WTC11 (cell line): ENCODE measurements around the gene MTA3. TPM values are rescaled to one million over a fixed set of nuclear protein-coding genes. Genes with fewer than 3 reads are reported as not detected.

Source experiments
- ATAC-seq: fragments of 200-7000 bp; cut with Tn5 transposase; 2 replicates; pipeline ENCODE4 v1.10.0; 2021; ENCODE audit warnings: mild to moderate bottlenecking, moderate library complexity
- CTCF ChIA-PET: fragments of 300-600 bp; sonication (Branson Sonifier 250); formaldehyde crosslinking; loops from one replicate; lab custom pipeline; 2021; ENCODE audit warnings: antibody characterized with exemption; lab: Charles Lee
- POLR2A ChIA-PET: fragments of 350-600 bp; sonication (Branson Sonifier 250); formaldehyde crosslinking; loops from one replicate; lab custom pipeline; 2021; ENCODE audit warnings: antibody characterized with exemption; lab: Charles Lee
- DNase-seq: peaks from one replicate; pipeline ENCODE4 v3.0.0; 2021; ENCODE audit warnings: low spot score
- H3K27ac Mint-ChIP-seq: 2 replicates; pipeline ENCODE4 v1.8.0; 2021; ENCODE audit warnings: mixed read lengths
- H3K27me3 Mint-ChIP-seq: 2 replicates; pipeline ENCODE4 v1.8.0; 2021; ENCODE audit warnings: low read depth, mild to moderate bottlenecking, moderate library complexity, mixed read lengths
- H3K36me3 Mint-ChIP-seq: 2 replicates; pipeline ENCODE4 v1.8.0; 2021; ENCODE audit warnings: mixed read lengths
- H3K4me1 Mint-ChIP-seq: 2 replicates; pipeline ENCODE4 v1.8.0; 2022; ENCODE audit warnings: mixed read lengths
- H3K4me3 Mint-ChIP-seq: 2 replicates; pipeline ENCODE4 v1.8.0; 2021; ENCODE audit warnings: mild to moderate bottlenecking, moderate library complexity, mixed read lengths
- H3K9me3 Mint-ChIP-seq: 2 replicates; pipeline ENCODE4 v1.8.0; 2021; ENCODE audit warnings: mixed read lengths
- ATF1 ChIP-seq: sonication (generic); formaldehyde crosslinking; IDR thresholded peaks from 2 replicates; pipeline ENCODE4 v1.8.1; 2023; ENCODE audit warnings: mild to moderate bottlenecking, moderate library complexity, missing genetic modification reagents
- CBFB ChIP-seq: sonication (generic); formaldehyde crosslinking; IDR thresholded peaks from 2 replicates; pipeline ENCODE4 v1.8.1; 2022; ENCODE audit warnings: mild to moderate bottlenecking, low read depth, missing genetic modification reagents
- HMGA2 ChIP-seq: fragments of 250-450 bp; sonication (Bioruptor Pico); IDR thresholded peaks from 2 replicates; pipeline ENCODE4 v1.4.0; 2021; ENCODE audit warnings: mild to moderate bottlenecking, moderate library complexity
- MXD4 ChIP-seq: fragments of 250-450 bp; sonication (Bioruptor Pico); IDR thresholded peaks from 2 replicates; pipeline ENCODE4 v1.8.0; 2021; ENCODE audit warnings: mild to moderate bottlenecking, moderate library complexity, borderline replicate concordance
- NR1H2 ChIP-seq: sonication (generic); formaldehyde crosslinking; IDR thresholded peaks from 2 replicates; pipeline ENCODE4 v1.9.0; 2021; ENCODE audit warnings: mild to moderate bottlenecking, moderate library complexity, missing genetic modification reagents
- NR2C2 ChIP-seq: sonication (generic); formaldehyde crosslinking; IDR thresholded peaks from 2 replicates; pipeline ENCODE4 v1.8.0; 2022; ENCODE audit warnings: mild to moderate bottlenecking, missing genetic modification reagents
- TEAD1 ChIP-seq: sonication (generic); formaldehyde crosslinking; IDR thresholded peaks from 2 replicates; pipeline ENCODE4 v1.8.0; 2022; ENCODE audit warnings: mild to moderate bottlenecking, missing genetic modification reagents
- TP53 ChIP-seq: sonication (generic); formaldehyde crosslinking; IDR thresholded peaks from 2 replicates; pipeline ENCODE4 v1.8.1; 2023; ENCODE audit warnings: mild to moderate bottlenecking, missing genetic modification reagents
- ZBTB21 ChIP-seq: sonication (generic); formaldehyde crosslinking; IDR thresholded peaks from 2 replicates; pipeline ENCODE4 v1.8.1; 2023; ENCODE audit warnings: mild to moderate bottlenecking, missing genetic modification reagents, borderline replicate concordance
- ZNF232 ChIP-seq: sonication (generic); formaldehyde crosslinking; IDR thresholded peaks from 2 replicates; pipeline ENCODE4 v1.8.0; 2022; ENCODE audit warnings: mild to moderate bottlenecking, missing genetic modification reagents
- ZNF396 ChIP-seq: fragments of 250-450 bp; sonication (Bioruptor Pico); IDR thresholded peaks from 2 replicates; pipeline ENCODE4 v1.8.0; 2021; ENCODE audit warnings: mild to moderate bottlenecking, moderate library complexity, borderline replicate concordance
- ZNF423 ChIP-seq: fragments of 250-450 bp; sonication (Bioruptor Pico); IDR thresholded peaks from 2 replicates; pipeline ENCODE4 v2.1.2; 2022; ENCODE audit warnings: mild to moderate bottlenecking, moderate library complexity
- ZNF671 ChIP-seq: fragments of 250-450 bp; sonication (Bioruptor Pico); IDR thresholded peaks from 2 replicates; pipeline ENCODE4 v1.8.0; 2021; ENCODE audit warnings: mild to moderate bottlenecking
- total RNA-seq: library from RNA; stranded (reverse); gene quantifications from 3 replicates; pipeline ENCODE4 v1.2.3, GENCODE V29; 2021
- TF ChIP-seq, protein P1 (sequence below): sonication (generic); formaldehyde crosslinking; conservative IDR thresholded peaks from 2 replicates; pipeline ENCODE4 v1.8.1; 2023; ENCODE audit warnings: mild to moderate bottlenecking, low read depth, missing genetic modification reagents, moderate library complexity
- TF ChIP-seq, protein P2 (sequence below): sonication (generic); formaldehyde crosslinking; IDR thresholded peaks from 2 replicates; pipeline ENCODE4 v1.8.0; 2022; ENCODE audit warnings: mild to moderate bottlenecking, missing genetic modification reagents
- TF ChIP-seq, protein P3 (sequence below): fragments of 200-600 bp; IDR thresholded peaks from 2 replicates; pipeline ENCODE4 v1.8.0; 2022; ENCODE audit warnings: antibody characterized with exemption
- TF ChIP-seq, protein P4 (sequence below): sonication (generic); formaldehyde crosslinking; IDR thresholded peaks from 2 replicates; pipeline ENCODE4 v1.8.0; 2022; ENCODE audit warnings: mild to moderate bottlenecking, missing genetic modification reagents
- TF ChIP-seq, protein P5 (sequence below): sonication (generic); formaldehyde crosslinking; IDR thresholded peaks from 2 replicates; pipeline ENCODE4 v1.8.1; 2022; ENCODE audit warnings: mild to moderate bottlenecking, moderate library complexity, missing genetic modification reagents

Gene MTA3
- total RNA-seq, 1 experiment from 2014 or later: 153 TPM

DNA sequence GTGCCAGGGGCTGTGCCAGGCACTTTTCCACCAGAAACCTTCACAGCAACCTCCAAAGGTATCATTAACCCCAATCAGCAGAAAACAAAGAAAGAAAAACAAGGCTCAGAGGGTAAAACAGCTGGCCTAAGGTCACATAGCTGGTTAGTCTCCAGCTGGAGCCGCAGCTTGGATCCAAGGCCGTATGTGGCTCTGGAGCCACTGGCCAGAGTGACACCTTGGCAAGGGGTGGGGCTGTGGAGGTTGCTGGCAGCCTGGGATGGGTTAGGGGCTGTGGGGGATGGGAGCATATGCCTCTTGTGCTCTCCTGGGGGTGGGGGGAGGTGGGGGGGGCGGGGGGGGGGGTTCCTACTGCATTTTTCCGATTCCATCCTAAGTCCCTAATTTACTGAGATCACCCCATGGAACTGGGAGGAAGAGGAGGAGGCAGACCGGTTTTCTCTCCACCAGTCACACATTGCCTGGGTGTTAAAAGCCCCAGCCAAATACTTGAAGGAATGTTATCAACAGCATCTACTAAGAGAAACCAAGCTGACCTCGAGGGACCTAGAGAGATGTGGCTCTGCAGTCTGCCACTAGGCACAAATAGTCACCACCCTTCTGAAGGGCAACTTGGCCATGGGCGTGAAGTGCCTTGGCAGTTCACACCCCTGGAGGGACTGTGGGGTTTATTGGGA, 215.9 kb downstream of the MTA3 start (continued):
- TF ChIP-seq, protein P1, sequence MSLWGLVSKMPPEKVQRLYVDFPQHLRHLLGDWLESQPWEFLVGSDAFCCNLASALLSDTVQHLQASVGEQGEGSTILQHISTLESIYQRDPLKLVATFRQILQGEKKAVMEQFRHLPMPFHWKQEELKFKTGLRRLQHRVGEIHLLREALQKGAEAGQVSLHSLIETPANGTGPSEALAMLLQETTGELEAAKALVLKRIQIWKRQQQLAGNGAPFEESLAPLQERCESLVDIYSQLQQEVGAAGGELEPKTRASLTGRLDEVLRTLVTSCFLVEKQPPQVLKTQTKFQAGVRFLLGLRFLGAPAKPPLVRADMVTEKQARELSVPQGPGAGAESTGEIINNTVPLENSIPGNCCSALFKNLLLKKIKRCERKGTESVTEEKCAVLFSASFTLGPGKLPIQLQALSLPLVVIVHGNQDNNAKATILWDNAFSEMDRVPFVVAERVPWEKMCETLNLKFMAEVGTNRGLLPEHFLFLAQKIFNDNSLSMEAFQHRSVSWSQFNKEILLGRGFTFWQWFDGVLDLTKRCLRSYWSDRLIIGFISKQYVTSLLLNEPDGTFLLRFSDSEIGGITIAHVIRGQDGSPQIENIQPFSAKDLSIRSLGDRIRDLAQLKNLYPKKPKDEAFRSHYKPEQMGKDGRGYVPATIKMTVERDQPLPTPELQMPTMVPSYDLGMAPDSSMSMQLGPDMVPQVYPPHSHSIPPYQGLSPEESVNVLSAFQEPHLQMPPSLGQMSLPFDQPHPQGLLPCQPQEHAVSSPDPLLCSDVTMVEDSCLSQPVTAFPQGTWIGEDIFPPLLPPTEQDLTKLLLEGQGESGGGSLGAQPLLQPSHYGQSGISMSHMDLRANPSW: no peak
- TF ChIP-seq TEAD1 (CRISPR knock-in tag): no peak
- TF ChIP-seq, protein P2, sequence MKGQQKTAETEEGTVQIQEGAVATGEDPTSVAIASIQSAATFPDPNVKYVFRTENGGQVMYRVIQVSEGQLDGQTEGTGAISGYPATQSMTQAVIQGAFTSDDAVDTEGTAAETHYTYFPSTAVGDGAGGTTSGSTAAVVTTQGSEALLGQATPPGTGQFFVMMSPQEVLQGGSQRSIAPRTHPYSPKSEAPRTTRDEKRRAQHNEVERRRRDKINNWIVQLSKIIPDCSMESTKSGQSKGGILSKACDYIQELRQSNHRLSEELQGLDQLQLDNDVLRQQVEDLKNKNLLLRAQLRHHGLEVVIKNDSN: no peak
- TF ChIP-seq ATF1 (CRISPR knock-in tag): no peak
- TF ChIP-seq ZNF232 (CRISPR knock-in tag): no peak

DNA sequence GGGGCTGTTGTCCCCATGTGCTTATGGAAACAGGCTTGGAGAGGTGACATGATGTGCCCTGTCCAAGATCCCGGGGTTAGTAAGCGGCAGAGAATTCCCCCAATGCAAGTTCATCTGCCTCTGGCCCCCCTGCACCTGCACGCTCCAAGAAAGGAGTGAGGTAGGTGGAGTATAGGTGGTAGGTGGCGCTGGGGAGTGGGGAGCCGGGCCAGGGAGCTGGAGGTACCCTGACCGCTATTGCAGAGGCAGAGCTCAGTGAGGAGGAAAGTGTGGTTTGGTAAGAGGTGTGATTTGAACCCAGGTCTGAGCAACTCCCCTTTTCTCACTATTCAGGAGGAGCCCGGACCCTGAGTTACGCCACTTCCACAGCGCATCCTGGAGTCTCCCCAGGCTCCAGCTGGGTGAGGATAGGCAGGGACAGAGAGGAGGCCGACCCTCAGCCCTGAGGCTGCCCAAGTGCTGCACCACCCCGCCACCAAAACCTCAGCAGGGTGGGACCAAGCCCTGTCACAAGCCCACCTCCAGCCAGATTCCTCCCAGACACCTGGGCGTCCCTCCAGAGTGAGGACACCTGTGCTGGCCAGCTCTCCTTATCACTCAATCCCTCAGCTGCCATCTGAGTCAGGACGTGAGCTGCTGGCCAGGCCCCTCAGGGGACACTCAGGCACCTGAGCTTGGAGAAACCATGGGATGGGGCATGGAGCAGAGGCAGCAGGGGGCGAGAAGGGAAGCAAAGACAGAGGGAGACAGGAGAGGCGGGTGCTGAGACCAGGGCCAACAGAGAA, 218.3 kb downstream of the MTA3 start:
- ATAC-seq: peak; percentile 79
- no peak overlapping the region for H3K4me3 Mint-ChIP-seq
- H3K4me1 Mint-ChIP-seq: peaks cover 10% of the 10 kb centered on the region

DNA sequence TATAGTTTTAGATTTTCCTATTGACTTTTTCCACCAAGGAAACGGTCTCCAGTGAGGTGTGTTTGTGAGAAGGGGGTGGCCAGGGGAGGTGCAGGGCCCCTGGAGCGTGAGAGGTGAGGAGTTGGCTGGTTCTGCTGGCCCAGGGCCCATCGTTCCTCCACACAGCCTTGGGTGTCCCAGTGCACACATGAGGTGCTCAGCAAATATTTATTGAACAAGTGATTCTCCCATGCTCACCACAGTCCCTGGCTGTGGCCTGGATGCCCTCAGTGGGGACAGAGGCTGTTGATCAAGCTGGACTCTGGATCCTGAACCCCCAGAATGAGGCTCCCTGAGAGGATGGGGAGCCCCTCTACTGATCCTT, 219.0 kb downstream of the MTA3 start:
- TF ChIP-seq TP53 (CRISPR knock-in tag) (no peak), HMGA2 (CRISPR knock-in tag) (no peak)
- TF ChIP-seq, protein P3, sequence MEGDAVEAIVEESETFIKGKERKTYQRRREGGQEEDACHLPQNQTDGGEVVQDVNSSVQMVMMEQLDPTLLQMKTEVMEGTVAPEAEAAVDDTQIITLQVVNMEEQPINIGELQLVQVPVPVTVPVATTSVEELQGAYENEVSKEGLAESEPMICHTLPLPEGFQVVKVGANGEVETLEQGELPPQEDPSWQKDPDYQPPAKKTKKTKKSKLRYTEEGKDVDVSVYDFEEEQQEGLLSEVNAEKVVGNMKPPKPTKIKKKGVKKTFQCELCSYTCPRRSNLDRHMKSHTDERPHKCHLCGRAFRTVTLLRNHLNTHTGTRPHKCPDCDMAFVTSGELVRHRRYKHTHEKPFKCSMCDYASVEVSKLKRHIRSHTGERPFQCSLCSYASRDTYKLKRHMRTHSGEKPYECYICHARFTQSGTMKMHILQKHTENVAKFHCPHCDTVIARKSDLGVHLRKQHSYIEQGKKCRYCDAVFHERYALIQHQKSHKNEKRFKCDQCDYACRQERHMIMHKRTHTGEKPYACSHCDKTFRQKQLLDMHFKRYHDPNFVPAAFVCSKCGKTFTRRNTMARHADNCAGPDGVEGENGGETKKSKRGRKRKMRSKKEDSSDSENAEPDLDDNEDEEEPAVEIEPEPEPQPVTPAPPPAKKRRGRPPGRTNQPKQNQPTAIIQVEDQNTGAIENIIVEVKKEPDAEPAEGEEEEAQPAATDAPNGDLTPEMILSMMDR: no peak
- TF ChIP-seq, all 79 proteins: peak for 0
- Mint-ChIP-seq H3K4me3 (no peak overlapping the region), H3K9me3 (peaks cover 6% of the 10 kb centered on the region), H3K4me1 (peaks cover 14% of the 10 kb centered on the region), H3K27ac (no peak overlapping the region), H3K27me3 (peaks cover 14% of the 10 kb centered on the region), H3K36me3 (peaks cover 8% of the 10 kb centered on the region)
- POLR2A ChIA-PET: no interaction called here
- CTCF ChIA-PET: interaction anchor here (1.0 to 1.9 kb wide), 5 partner anchors 13 to 200 kb away, joined by 3 to 8 read pairs (median 5); no protein-coding TSS in a partner anchor
- ATAC-seq (no peak), DNase-seq (no peak)

More for the DNA sequence above, 218.3 kb downstream of the MTA3 start:
- CTCF ChIA-PET: interaction anchor here (0.6 to 1.9 kb wide), 11 partner anchors 8 to 200 kb away, joined by 3 to 8 read pairs (median 3); no protein-coding TSS in a partner anchor
- DNase-seq: no peak
- Mint-ChIP-seq H3K9me3 (peaks cover 13% of the 10 kb centered on the region), H3K27ac (no peak overlapping the region), H3K36me3 (peaks cover 15% of the 10 kb centered on the region)
- POLR2A ChIA-PET: no interaction called here
- TF ChIP-seq ZNF671 (CRISPR knock-in tag) (no peak), MXD4 (CRISPR knock-in tag) (no peak), NR1H2 (no peak), CBFB (CRISPR knock-in tag) (no peak), ZBTB21 (CRISPR knock-in tag) (no peak), NR2C2 (no peak), ZNF423 (no peak), ZNF396 (no peak)
- TF ChIP-seq, protein P4, sequence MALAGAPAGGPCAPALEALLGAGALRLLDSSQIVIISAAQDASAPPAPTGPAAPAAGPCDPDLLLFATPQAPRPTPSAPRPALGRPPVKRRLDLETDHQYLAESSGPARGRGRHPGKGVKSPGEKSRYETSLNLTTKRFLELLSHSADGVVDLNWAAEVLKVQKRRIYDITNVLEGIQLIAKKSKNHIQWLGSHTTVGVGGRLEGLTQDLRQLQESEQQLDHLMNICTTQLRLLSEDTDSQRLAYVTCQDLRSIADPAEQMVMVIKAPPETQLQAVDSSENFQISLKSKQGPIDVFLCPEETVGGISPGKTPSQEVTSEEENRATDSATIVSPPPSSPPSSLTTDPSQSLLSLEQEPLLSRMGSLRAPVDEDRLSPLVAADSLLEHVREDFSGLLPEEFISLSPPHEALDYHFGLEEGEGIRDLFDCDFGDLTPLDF (CRISPR knock-in tag): no peak
- TF ChIP-seq, protein P5, sequence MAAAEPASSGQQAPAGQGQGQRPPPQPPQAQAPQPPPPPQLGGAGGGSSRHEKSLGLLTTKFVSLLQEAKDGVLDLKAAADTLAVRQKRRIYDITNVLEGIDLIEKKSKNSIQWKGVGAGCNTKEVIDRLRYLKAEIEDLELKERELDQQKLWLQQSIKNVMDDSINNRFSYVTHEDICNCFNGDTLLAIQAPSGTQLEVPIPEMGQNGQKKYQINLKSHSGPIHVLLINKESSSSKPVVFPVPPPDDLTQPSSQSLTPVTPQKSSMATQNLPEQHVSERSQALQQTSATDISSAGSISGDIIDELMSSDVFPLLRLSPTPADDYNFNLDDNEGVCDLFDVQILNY: no peak
- TF ChIP-seq, all 79 proteins: peak for 0
- peaks cover 10% of the 10 kb centered on the region for H3K27me3 Mint-ChIP-seq
